H1 (cell line): Measurements from ENCODE around the gene SEC23IP. TPM values are rescaled to one million over a fixed set of nuclear protein-coding genes. Genes with fewer than 3 reads are reported as not detected.

ENCODE experiments used
- CTCF ChIA-PET: fragments of 300-600 bp; sonication (Branson Sonifier 250); formaldehyde crosslinking; loops from one replicate; lab custom pipeline; 2021; ENCODE audit not compliant: partially characterized antibody; lab: Charles Lee
- POLR2A ChIA-PET: fragments of 300-600 bp; sonication (Branson Sonifier 250); formaldehyde crosslinking; loops from one replicate; lab custom pipeline; 2021; ENCODE audit warnings: inconsistent platforms; ENCODE audit not compliant: partially characterized antibody; lab: Charles Lee
- DNase-seq, 2 experiments: peaks; one replicate each; pipeline versions ENCODE4 v3.0.0 to v3.0.0-alpha.2; 2010 to 2022; ENCODE audit warnings: low spot score in 2 of 2, low read depth in 1 of 2, mixed read lengths in 1 of 2
- FAIRE-seq: peaks from 2 replicates; lab custom pipeline; 2011; peaks lifted over from hg19 to GRCh38; lab: Jason Lieb, UNC
- H2AFZ ChIP-seq: 2 replicates; pipeline ENCODE4 v1.8.1; 2012; ENCODE audit warnings: low read length, inconsistent platforms
- H2AK5ac ChIP-seq: 2 replicates; pipeline ENCODE4 v1.6.1; 2013; ENCODE audit warnings: low read depth, low read length
- H2BK120ac ChIP-seq: replicated peaks from 2 replicates; pipeline ENCODE3; 2013; ENCODE audit warnings: low read depth, low read length, inconsistent platforms
- H2BK12ac ChIP-seq: 2 replicates; pipeline ENCODE4 v1.6.1; 2013; ENCODE audit warnings: low read depth, low read length
- H2BK15ac ChIP-seq: 2 replicates; pipeline ENCODE4 v1.6.1; 2013; ENCODE audit warnings: low read length
- H2BK20ac ChIP-seq: 2 replicates; pipeline ENCODE4 v1.6.1; 2013; ENCODE audit warnings: low read length
- H2BK5ac ChIP-seq: 2 replicates; pipeline ENCODE4 v1.6.1; 2013; ENCODE audit warnings: low read depth, low read length
- H3K14ac ChIP-seq: 2 replicates; pipeline ENCODE4 v1.6.1; 2013; ENCODE audit warnings: inconsistent platforms; ENCODE audit not compliant: insufficient read length
- H3K18ac ChIP-seq: 2 replicates; pipeline ENCODE4 v1.6.1; 2013; ENCODE audit warnings: low read length; ENCODE audit errors: extremely low read depth
- H3K23ac ChIP-seq: 2 replicates; pipeline ENCODE4 v1.6.1; 2013; ENCODE audit warnings: inconsistent platforms; ENCODE audit not compliant: insufficient read length
- H3K23me2 ChIP-seq: 2 replicates; pipeline ENCODE4 v1.6.1; 2013; ENCODE audit warnings: low read depth, low read length
- H3K27ac ChIP-seq: 2 replicates; pipeline ENCODE4 v1.6.1; 2011; ENCODE audit warnings: low read depth, low read length, inconsistent platforms
- H3K27me3 ChIP-seq, 4 experiments: replicated peaks in 1 of 4; 1 replicate in 1 of 4; 2 replicates in 3 of 4; pipeline versions ENCODE4 v1.6.1 to v1.8.1; 2011 to 2013; ENCODE audit warnings: low read length in 3 of 4, mild to moderate bottlenecking in 3 of 4, inconsistent platforms in 2 of 4, mixed read lengths in 2 of 4, moderate library complexity in 1 of 4; ENCODE audit not compliant: control insufficient read depth in 3 of 4, insufficient read depth in 3 of 4; ENCODE audit errors: extremely low read depth in 1 of 4
- H3K36me3 ChIP-seq, 4 experiments: 2 replicates each; pipeline versions ENCODE4 v1.6.1 to v1.8.1; 2011 to 2013; ENCODE audit warnings: mild to moderate bottlenecking in 4 of 4, low read length in 3 of 4, moderate library complexity in 2 of 4, control low read depth in 1 of 4, inconsistent platforms in 1 of 4; ENCODE audit not compliant: insufficient read depth in 4 of 4, control insufficient read depth in 2 of 4
- H3K4ac ChIP-seq: replicated peaks from 2 replicates; pipeline ENCODE3; 2013; ENCODE audit warnings: low read length, low read depth, mixed read lengths, inconsistent platforms; ENCODE audit not compliant: insufficient read length
- H3K4me1 ChIP-seq, 4 experiments: replicated peaks in 1 of 4; 1 replicate in 1 of 4; 2 replicates in 3 of 4; pipeline versions ENCODE4 v1.6.1 to v1.8.1; 2011 to 2013; ENCODE audit warnings: low read length in 3 of 4, inconsistent platforms in 2 of 4, mixed read lengths in 1 of 4; ENCODE audit not compliant: insufficient read depth in 4 of 4, control insufficient read depth in 3 of 4
- H3K4me2 ChIP-seq, 2 experiments: 2 replicates each; pipeline versions ENCODE4 v1.6.1 to v1.8.1; 2011 to 2013; ENCODE audit warnings: low read depth in 2 of 2, low read length in 2 of 2, control low read depth in 1 of 2, inconsistent platforms in 1 of 2, mild to moderate bottlenecking in 1 of 2; ENCODE audit not compliant: insufficient read depth in 1 of 2
- H3K4me3 ChIP-seq, 4 experiments: fragments of 200-600, 300-600 bp in 1 of 4; sonication (generic), shearing (Covaris generic), sonication (Bioruptor Twin) in 1 of 4; 2 replicates each; pipeline versions ENCODE4 v1.5.1 to v1.8.1; 2011 to 2016; ENCODE audit warnings: low read length in 4 of 4, low read depth in 3 of 4, control low read depth in 2 of 4, inconsistent platforms in 2 of 4, mild to moderate bottlenecking in 2 of 4, mixed read lengths in 1 of 4, moderate library complexity in 1 of 4; ENCODE audit not compliant: insufficient read depth in 2 of 4; ENCODE audit errors: extremely low read depth in 1 of 4
- H3K56ac ChIP-seq: replicated peaks from 2 replicates; pipeline ENCODE3; 2013; ENCODE audit warnings: low read depth, mild to moderate bottlenecking, mixed read lengths, low read length, inconsistent platforms; ENCODE audit not compliant: insufficient read length
- H3K79me1 ChIP-seq: 2 replicates; pipeline ENCODE4 v1.6.1; 2013; ENCODE audit warnings: low read depth, low read length, control low read depth
- H3K79me2 ChIP-seq, 2 experiments: 2 replicates each; pipeline versions ENCODE4 v1.6.1 to v1.8.1; 2012 to 2013; ENCODE audit warnings: low read length in 2 of 2, mild to moderate bottlenecking in 2 of 2, inconsistent platforms in 1 of 2; ENCODE audit not compliant: insufficient read depth in 2 of 2, control insufficient read depth in 1 of 2
- H3K9ac ChIP-seq, 4 experiments: replicated peaks in 1 of 4; 1 replicate in 1 of 4; 2 replicates in 3 of 4; pipeline versions ENCODE4 v1.6.1 to v1.8.1; 2011 to 2013; ENCODE audit warnings: low read depth in 3 of 4, low read length in 3 of 4, control low read depth in 2 of 4, mild to moderate bottlenecking in 2 of 4, moderate library complexity in 2 of 4, inconsistent platforms in 1 of 4; ENCODE audit errors: extremely low read depth in 1 of 4
- H3K9me3 ChIP-seq, 2 experiments: 2 replicates each; pipeline versions ENCODE4 v1.6.1 to v1.8.1; 2012 to 2013; ENCODE audit warnings: mild to moderate bottlenecking in 2 of 2, moderate library complexity in 2 of 2, control low read depth in 1 of 2, inconsistent platforms in 1 of 2, low read depth in 1 of 2, low read length in 1 of 2, mixed read lengths in 1 of 2; ENCODE audit not compliant: insufficient read depth in 2 of 2
- H4K20me1 ChIP-seq, 2 experiments: replicated peaks in 1 of 2; 2 replicates each; pipeline versions ENCODE3 to v1.8.1; 2011 to 2013; ENCODE audit warnings: inconsistent platforms in 2 of 2, low read length in 2 of 2, mild to moderate bottlenecking in 1 of 2; ENCODE audit not compliant: insufficient read depth in 2 of 2, control insufficient read depth in 1 of 2
- H4K5ac ChIP-seq: 2 replicates; pipeline ENCODE4 v1.6.1; 2013; ENCODE audit warnings: low read length, low read depth, mixed read lengths, inconsistent platforms; ENCODE audit not compliant: insufficient read length
- H4K8ac ChIP-seq: 2 replicates; pipeline ENCODE4 v1.8.0; 2013; ENCODE audit warnings: mild to moderate bottlenecking, moderate library complexity, low read length, inconsistent platforms; ENCODE audit not compliant: insufficient read depth; ENCODE audit errors: extremely low read depth
- H4K91ac ChIP-seq: replicated peaks from 2 replicates; pipeline ENCODE3; 2013; ENCODE audit warnings: low read length, mixed read lengths, inconsistent platforms; ENCODE audit not compliant: insufficient read length
- BCL11A ChIP-seq, 2 experiments: IDR thresholded peaks; one replicate each; pipeline ENCODE4 v1.6.1; 2011; ENCODE audit warnings: low read depth in 2 of 2, low read length in 2 of 2, mild to moderate bottlenecking in 2 of 2
- EP300 ChIP-seq, 2 experiments: IDR thresholded peaks; 1 replicate in 1 of 2; 2 replicates in 1 of 2; pipeline ENCODE4 v1.6.1; 2011 to 2012; ENCODE audit warnings: low read depth in 2 of 2, low read length in 2 of 2, mild to moderate bottlenecking in 2 of 2, borderline replicate concordance in 1 of 2, inconsistent platforms in 1 of 2, moderate library complexity in 1 of 2
- SRF ChIP-seq: IDR thresholded peaks from 2 replicates; pipeline ENCODE4 v1.6.1; 2011; ENCODE audit warnings: mild to moderate bottlenecking, low read depth, low read length, moderate library complexity
- WGBS, 2 experiments: shearing (Covaris generic) in 1 of 2; methylation state at CpG; one replicate each; pipeline versions ENCODE4 v1.1.6 to v1.1.7; 2013 to 2015; ENCODE audit warnings: low lambda C conversion rate in 2 of 2, mixed read lengths in 2 of 2, inconsistent platforms in 1 of 2, low coverage in 1 of 2, missing lambda C conversion rate in 1 of 2; ENCODE audit not compliant: insufficient replicate concordance in 2 of 2, insufficient coverage in 1 of 2, insufficient read length in 1 of 2; ENCODE audit errors: extremely low coverage in 1 of 2, missing lambda C conversion rate in 1 of 2; 5-methylcytosine and 5-hydroxymethylcytosine counted together
- polyA plus RNA-seq, 7 experiments: library from polyadenylated mRNA; depleted of rRNA in 3 of 7; stranded (reverse) in 5 of 7; unstranded in 2 of 7; fragments of >200 nt in 5 of 7; fragments of 200-250 nt in 2 of 7; gene quantifications; 1 replicate in 5 of 7; 2 replicates in 1 of 7; 4 replicates in 1 of 7; pipeline versions ENCODE4 v1.2.1 to v1.2.3, GENCODE V29; 2011 to 2013; ENCODE audit warnings: missing spikeins in 2 of 7, mixed read lengths in 2 of 7
- total RNA-seq: library from RNA; stranded (reverse); fragmentation: NEBNext Ultra II Directional; extraction: Animal tissue kit (Norgen Biotek cat#: 25700); gene quantifications from 2 replicates; pipeline ENCODE4 v1.2.1, GENCODE V29; 2021

SEC23IP gene
- total and polyA plus RNA-seq, 2 of the 8 experiments (the other 6 are each of a cell fraction or from before 2014, with no cell fraction given): 29.0 to 105 TPM

GRCh38 chr10:119852822-119853221 lies 39.7 kb upstream of the SEC23IP start:
- Histone ChIP-seq H2AK5ac (no peak overlapping the region), H2AFZ (no peak overlapping the region), H3K27ac (no peak overlapping the region), H2BK5ac (no peak overlapping the region), H4K5ac (no peak overlapping the region), H3K4ac (no peak overlapping the region), H2BK20ac (no peak overlapping the region), H3K23me2 (no peaks in the 10 kb centered on the region), H3K79me2 (peaks cover 0 to 4% of the 10 kb centered on the region in 2 experiments; a peak in 2 of 4 replicates), H4K91ac (no peak overlapping the region), H3K18ac (no peak overlapping the region), H3K9me3 (no peaks in the 10 kb centered on the region), H3K4me2 (no peak overlapping the region), H3K14ac (no peak overlapping the region), H4K8ac (no peak overlapping the region), H2BK120ac (no peak overlapping the region), H3K4me3 (no peak overlapping the region), H2BK12ac (no peak overlapping the region), H4K20me1 (peaks cover 3 to 4% of the 10 kb centered on the region in 2 experiments), H2BK15ac (no peak overlapping the region), H3K27me3 (no peaks in the 10 kb centered on the region), H3K23ac (no peak overlapping the region), H3K56ac (no peak overlapping the region), H3K36me3 (peaks cover 16 to 68% (median 44%) of the 10 kb centered on the region in 4 experiments), H3K4me1 (no peaks in the 10 kb centered on the region), H3K79me1 (no peaks in the 10 kb centered on the region; the same call in 1 of the 2 replicates), H3K9ac (no peak overlapping the region)
- TF ChIP-seq SRF: no peak
- no peak for TF ChIP-seq BCL11A (IDR thresholded peaks at IDR 0.05; ENCODE audit: low read depth in 2 of 2, low read length in 2 of 2)
- TF ChIP-seq EP300 (IDR thresholded peaks at IDR 0.05; ENCODE audit: borderline replicate concordance in 1 of 2, low read depth in 2 of 2, low read length in 2 of 2): no peak
- ChIA-PET CTCF (interaction anchor here (0.9 to 1.2 kb wide), 4 partner anchors 9 to 102 kb away, joined by 3 read pairs; no protein-coding TSS in a partner anchor), POLR2A (no interaction called here)
- DNase-seq: no peak
- no peak for FAIRE-seq
- 90% methylated on average over 6 of the region's 6 CpGs; no CpG with 5 or more reads in 1 of the 2 experiments for WGBS, 2 experiments
